Esophagus squamous epithelium (tissue), 5 donors: Measurements from ENCODE around the gene CARS2. TPM values are rescaled to one million over a fixed set of nuclear protein-coding genes. Genes with fewer than 3 reads are reported as not detected.
A peak's percentile ranks its signal among the peaks of the same experiment; 100 is the strongest.

ENCODE experiments used
- DNase-seq: peaks from one replicate; lab custom pipeline; 2025; lab: John Stamatoyannopoulos, UW
- H3K27ac ChIP-seq, 4 donors: fragments of 200-600 bp; sonication (generic); one replicate each; pipeline ENCODE4 v1.5.1; 2016 to 2019; ENCODE audit warnings: mild to moderate bottlenecking in 1 of 4
- H3K27me3 ChIP-seq, 4 donors: fragments of 200-600 bp; sonication (generic); 1 replicate in 3 of 4; 2 replicates in 1 of 4; pipeline versions ENCODE4 v1.5.1 to v1.6.0; 2017 to 2021; ENCODE audit warnings: antibody characterized with exemption in 1 of 4
- H3K36me3 ChIP-seq, 3 donors: fragments of 200-600 bp; sonication (generic); one replicate each; pipeline ENCODE4 v1.5.1; 2016 to 2019
- H3K4me1 ChIP-seq, 3 donors: fragments of 200-600 bp; sonication (generic); one replicate each; pipeline ENCODE4 v1.5.1; 2017 to 2019
- H3K4me3 ChIP-seq, 4 donors: fragments of 200-600 bp; sonication (generic); 1 replicate in 3 of 4; 2 replicates in 1 of 4; pipeline ENCODE4 v1.5.1; 2016 to 2019; ENCODE audit warnings: mild to moderate bottlenecking in 2 of 4, moderate library complexity in 1 of 4
- H3K9me3 ChIP-seq, 3 donors: fragments of 200-600 bp; sonication (generic); one replicate each; pipeline ENCODE4 v1.5.1; 2016 to 2019
- POLR2A ChIP-seq, 4 donors: fragments of 450-650 bp; IDR thresholded peaks; one replicate each; pipeline ENCODE4 v1.6.1; 2017; ENCODE audit warnings: antibody characterized with exemption in 4 of 4, mild to moderate bottlenecking in 4 of 4, moderate library complexity in 3 of 4
- WGBS, 2 donors: methylation state at CpG; one replicate each; pipeline ENCODE4 v1.1.5; 2018; 5-methylcytosine and 5-hydroxymethylcytosine counted together
- intact Hi-C: fragments of 100-400 bp; cut with DNase I; formaldehyde crosslinking; loops from one replicate; pipeline ENCODE4 v1.15.0; 2022
- total RNA-seq, 4 donors: library from RNA; depleted of rRNA; stranded (reverse); fragments of >200 nt; gene quantifications; one replicate each; pipeline ENCODE4 v1.1.0, GENCODE V29; 2016
- TF ChIP-seq, protein P1 (sequence below), 6 experiments: fragments of 450-650 bp in 4 of 6; fragments of 200-600 bp in 2 of 6; sonication (generic) in 2 of 6; IDR thresholded peaks; one replicate each; pipeline ENCODE4 v1.5.1; 2016 to 2019; ENCODE audit warnings: antibody characterized with exemption in 6 of 6, mild to moderate bottlenecking in 4 of 6, moderate library complexity in 4 of 6
- donor health status: DM: yes; HTN: yes; CAD: no.

CARS2 gene
- total RNA-seq, 4 donors from 2014 or later: 24.9 to 54.9 (median 33.5) TPM

DNA sequence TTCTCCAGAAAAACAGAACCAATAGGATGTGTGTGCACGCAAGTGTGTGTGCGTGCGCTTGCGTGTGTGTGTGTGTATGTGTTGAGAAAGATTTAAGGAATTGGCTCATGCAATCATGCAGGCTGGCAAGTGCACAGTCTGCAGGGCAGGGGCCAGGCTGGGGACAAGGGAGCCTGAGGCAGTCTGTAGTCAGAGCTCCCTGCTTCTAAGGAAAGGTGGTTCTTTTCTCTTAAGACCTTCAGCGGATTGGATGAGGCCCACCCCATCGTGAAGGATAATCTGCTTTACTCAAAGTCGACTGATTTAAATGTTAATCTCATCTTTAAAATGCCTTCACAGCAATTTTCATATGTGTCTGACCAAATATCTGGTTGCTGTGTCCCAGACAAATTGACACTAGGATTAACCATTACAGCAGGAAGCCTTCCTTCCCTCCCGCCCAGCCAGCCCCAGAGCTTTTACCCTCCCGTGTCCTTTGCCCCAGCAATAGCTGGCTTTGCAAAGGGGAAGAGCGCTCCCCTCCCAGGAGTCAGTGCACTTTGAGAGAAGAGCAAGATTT, 105.6 kb downstream of the CARS2 start:
- 78% methylated on average over 10 of the region's 10 CpGs for WGBS, 2 donors
- intact Hi-C loops: no loop called here
- DNase-seq: no peak

GRCh38 chr13:110597041-110597689, 108.8 kb downstream of the CARS2 start:
- Histone ChIP-seq H3K9me3 (no peaks in the 10 kb centered on the region), H3K4me1 (peaks cover 0 to 12% (median 0%) of the 10 kb centered on the region in 3 donors), H3K36me3 (no peaks in the 10 kb centered on the region), H3K4me3 (no peak overlapping the region), H3K27ac (no peak overlapping the region), H3K27me3 (no peaks in the 10 kb centered on the region)
- intact Hi-C loops: no loop called here
- WGBS, 2 donors: 74 to 75% methylated on average over 10 to 16 of the region's 16 CpGs
- DNase-seq: no peak
- TF ChIP-seq POLR2A (IDR thresholded peaks at IDR 0.05): no peak
- TF ChIP-seq, protein P1, sequence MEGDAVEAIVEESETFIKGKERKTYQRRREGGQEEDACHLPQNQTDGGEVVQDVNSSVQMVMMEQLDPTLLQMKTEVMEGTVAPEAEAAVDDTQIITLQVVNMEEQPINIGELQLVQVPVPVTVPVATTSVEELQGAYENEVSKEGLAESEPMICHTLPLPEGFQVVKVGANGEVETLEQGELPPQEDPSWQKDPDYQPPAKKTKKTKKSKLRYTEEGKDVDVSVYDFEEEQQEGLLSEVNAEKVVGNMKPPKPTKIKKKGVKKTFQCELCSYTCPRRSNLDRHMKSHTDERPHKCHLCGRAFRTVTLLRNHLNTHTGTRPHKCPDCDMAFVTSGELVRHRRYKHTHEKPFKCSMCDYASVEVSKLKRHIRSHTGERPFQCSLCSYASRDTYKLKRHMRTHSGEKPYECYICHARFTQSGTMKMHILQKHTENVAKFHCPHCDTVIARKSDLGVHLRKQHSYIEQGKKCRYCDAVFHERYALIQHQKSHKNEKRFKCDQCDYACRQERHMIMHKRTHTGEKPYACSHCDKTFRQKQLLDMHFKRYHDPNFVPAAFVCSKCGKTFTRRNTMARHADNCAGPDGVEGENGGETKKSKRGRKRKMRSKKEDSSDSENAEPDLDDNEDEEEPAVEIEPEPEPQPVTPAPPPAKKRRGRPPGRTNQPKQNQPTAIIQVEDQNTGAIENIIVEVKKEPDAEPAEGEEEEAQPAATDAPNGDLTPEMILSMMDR (IDR thresholded peaks at IDR 0.05): no peak

More for the DNA sequence above, 105.6 kb downstream of the CARS2 start:
- no peaks in the 10 kb centered on the region for H3K36me3 ChIP-seq
- H3K4me1 ChIP-seq: peaks cover 0 to 8% (median 0%) of the 10 kb centered on the region in 3 donors
- H3K9me3 ChIP-seq: no peaks in the 10 kb centered on the region
- no peaks in the 10 kb centered on the region for H3K27me3 ChIP-seq
- H3K27ac ChIP-seq: no peak overlapping the region
- TF ChIP-seq, protein P1 (IDR thresholded peaks at IDR 0.05): no peak
- TF ChIP-seq POLR2A (IDR thresholded peaks at IDR 0.05): no peak
- no peak overlapping the region for H3K4me3 ChIP-seq

DNA sequence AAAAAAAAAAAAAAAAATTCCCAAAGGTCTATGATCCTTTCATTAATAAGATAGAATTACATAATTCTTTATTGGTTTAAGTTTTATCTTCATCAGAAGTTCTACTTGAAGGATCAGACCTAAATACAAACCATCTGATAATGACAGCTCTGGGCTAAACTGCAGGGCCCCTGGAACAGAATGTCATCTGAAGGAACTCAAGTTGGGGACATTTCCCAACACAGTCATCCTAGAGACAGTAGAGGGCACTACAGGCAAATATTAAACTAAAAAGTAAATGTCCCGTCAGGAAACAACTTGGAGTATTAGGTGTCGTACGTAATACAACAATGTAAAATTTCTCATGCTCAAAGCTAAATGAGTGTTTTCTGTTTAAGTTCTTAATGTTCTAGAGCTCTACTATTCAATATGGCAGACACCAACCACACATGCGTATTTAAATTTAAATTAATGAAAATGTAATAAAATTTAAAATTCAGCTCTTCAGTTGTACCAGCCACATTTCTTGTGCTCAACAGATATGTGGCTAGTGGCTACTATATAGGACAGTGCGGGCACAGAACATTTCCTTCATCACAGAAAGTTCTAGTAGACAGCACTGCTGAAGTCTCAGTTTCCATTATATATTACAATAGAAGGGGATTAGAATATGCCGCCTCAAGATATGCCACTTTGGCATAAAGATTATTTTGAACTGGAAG, 112.3 kb downstream of the CARS2 start:
- Histone ChIP-seq H3K4me3 (no peak overlapping the region), H3K4me1 (peaks cover 0 to 25% (median 3%) of the 10 kb centered on the region in 3 donors), H3K36me3 (no peaks in the 10 kb centered on the region), H3K27ac (no peak overlapping the region), H3K27me3 (no peaks in the 10 kb centered on the region), H3K9me3 (no peaks in the 10 kb centered on the region)
- TF ChIP-seq, protein P1 (IDR thresholded peaks at IDR 0.05): peak; percentile 34 to 71 (median 62)
- TF ChIP-seq POLR2A (IDR thresholded peaks at IDR 0.05): no peak
- WGBS, 2 donors: 41 to 42% methylated on average over 6 of the region's 6 CpGs
- intact Hi-C loops: loop anchor here (5.0 kb wide), 1 partner anchor 224 kb away; no protein-coding TSS in a partner anchor
- no peak for DNase-seq

- Histone ChIP-seq H3K27ac (no peak overlapping the region), H3K27me3 (no peaks in the 10 kb centered on the region), H3K9me3 (no peaks in the 10 kb centered on the region), H3K4me3 (no peak overlapping the region), H3K36me3 (no peaks in the 10 kb centered on the region), H3K4me1 (peaks cover 0 to 25% (median 3%) of the 10 kb centered on the region in 3 donors)
- intact Hi-C loops: loop anchor here (5.0 kb wide), 1 partner anchor 225 kb away; no protein-coding TSS in a partner anchor
- DNase-seq: no peak
- 52 to 57% methylated on average over 2 of the region's 2 CpGs for WGBS, 2 donors
- TF ChIP-seq POLR2A (IDR thresholded peaks at IDR 0.05): no peak
- TF ChIP-seq, protein P1 (IDR thresholded peaks at IDR 0.05): no peak
Measured at GRCh38 chr13:110592665-110593064, 113.3 kb downstream of the CARS2 start.

Other genes with a start within 250 kb of the CARS2 start
- gene RAB20, start 144.4 kb downstream of the CARS2 start, total RNA-seq: 1 to 10 TPM; 1.3 to 7.2 (median 4.3) TPM
- 10 to 100 TPM; 14.5 to 25.2 (median 17.4) TPM for gene NAXD, start 90.6 kb downstream of the CARS2 start, total RNA-seq
- 10 to 100 TPM in 2 of 4 donors, 1 to 10 TPM in 2; 6.3 to 15.4 (median 8.7) TPM for gene ING1, start 7.6 kb upstream of the CARS2 start, total RNA-seq
- gene ANKRD10, start 209.0 kb upstream of the CARS2 start, total RNA-seq: 10 to 100 TPM; 19.3 to 62.9 (median 29.4) TPM